ENCODE results near the gene ABLIM2. TPM values are rescaled to one million over a fixed set of nuclear protein-coding genes. Genes with fewer than 3 reads are reported as not detected.

ABLIM2 gene
- total and polyA plus RNA-seq, 2 of the 4 experiments (the other 2 are of a cell fraction), result under 0.01 to 0.10 TPM

GRCh38 chr4:8001564-8002355 is 156.9 kb downstream of the ABLIM2 start:
- dilution Hi-C loops (cut with HindIII; ENCODE audit: low sequenced_read_pairs, unreplicated experiment) (no loop called here), in situ Hi-C loops (cut with MboI; ENCODE audit: low sequenced_read_pairs) (no loop called here), intact Hi-C loops (cut with micrococcal nuclease) (no loop called here)
- no peak overlapping the region for H3K9ac ChIP-seq (ENCODE audit: low read depth, low read length)
- H4K5ac ChIP-seq (ENCODE audit: low read depth, low read length), result no peak overlapping the region
- no peak overlapping the region for H4K91ac ChIP-seq (ENCODE audit: insufficient read depth, low read depth, low read length)
- H4K8ac ChIP-seq (ENCODE audit: low read depth in 2 of 2, low read length in 2 of 2), result no peak overlapping the region
- H3K79me1 ChIP-seq (ENCODE audit: low read depth in 1 of 2, low read length in 2 of 2), result no peaks in the 10 kb centered on the region
- no peak for ATAC-seq (ENCODE audit: low read depth)
- WGBS, 2 experiments (ENCODE audit: extremely low coverage in 2 of 2, insufficient read length in 1 of 2), result 66% methylated on average over 7 of the region's 15 CpGs; no CpG with 5 or more reads in 1 of the 2 experiments
- no peak overlapping the region for H3K18ac ChIP-seq (ENCODE audit: low read depth, low read length)
- no peak overlapping the region for H2BK20ac ChIP-seq (ENCODE audit: low read depth, low read length)
- no peaks in the 10 kb centered on the region for H3K9me1 ChIP-seq (ENCODE audit: insufficient read depth, low read length)
- DNase-seq, result no peak
- H3K27me3 ChIP-seq (ENCODE audit: control insufficient read depth, insufficient read depth, low read length), result peaks cover 70% of the 10 kb centered on the region
- H3K27ac ChIP-seq (ENCODE audit: insufficient read depth, low read length), result no peak overlapping the region
- ChIA-PET CTCF (no interaction called here), POLR2A (ENCODE audit: unreplicated experiment) (no interaction called here)
- peaks cover 3% of the 10 kb centered on the region; the same call in 1 of the 2 replicates for H3K9me3 ChIP-seq (ENCODE audit: control insufficient read depth, insufficient read depth, low read length)
- no peak overlapping the region for H3K23ac ChIP-seq (ENCODE audit: low read depth, low read length)
- H3K4me1 ChIP-seq (ENCODE audit: control insufficient read depth, insufficient read depth, low read length), result no peaks in the 10 kb centered on the region
- no peak overlapping the region for H3K56ac ChIP-seq (ENCODE audit: extremely low read depth, insufficient read depth, low read length)
- no peaks in the 10 kb centered on the region for H4K20me1 ChIP-seq (ENCODE audit: insufficient read depth, low read length)
- H3K14ac ChIP-seq (replicated peaks; ENCODE audit: low read depth, low read length), result no peak overlapping the region
- BruUV-seq (replicated peaks), result no TSS peak
- no peak overlapping the region for H2AK9ac ChIP-seq (replicated peaks; ENCODE audit: low read depth, low read length, poor library complexity)
- no peak overlapping the region for H2AK5ac ChIP-seq (ENCODE audit: low read depth, low read length)
- no peak overlapping the region for H3K4me2 ChIP-seq (ENCODE audit: low read depth, low read length)
- no peak overlapping the region for H2BK15ac ChIP-seq (ENCODE audit: low read depth, low read length)
- H3K4me3 ChIP-seq (ENCODE audit: insufficient read depth, low read depth, low read length), result no peak overlapping the region
- H3K4ac ChIP-seq (ENCODE audit: low read depth, low read length), result no peak overlapping the region
- no peak for TF ChIP-seq MAFK (IDR thresholded peaks at IDR 0.05; ENCODE audit: low read depth, low read length)
- no peak for TF ChIP-seq FOS (IDR thresholded peaks at IDR 0.05; ENCODE audit: low read depth, low read length)
- TF ChIP-seq CHD1 (IDR thresholded peaks at IDR 0.05; ENCODE audit: low read depth, low read length), result no peak
- TF ChIP-seq BHLHE40 (IDR thresholded peaks at IDR 0.05; ENCODE audit: low read depth, low read length), result no peak
- TF ChIP-seq CTCF (conservative IDR thresholded peaks at IDR 0.05; ENCODE audit: low read depth, low read length), result no peak
- no peak for TF ChIP-seq SMC3 (IDR thresholded peaks at IDR 0.05; ENCODE audit: low read depth, low read length)
- TF ChIP-seq CEBPB (IDR thresholded peaks at IDR 0.05; ENCODE audit: low read depth, low read length), result no peak
- no peak for TF ChIP-seq NFE2L2 (IDR thresholded peaks at IDR 0.05; ENCODE audit: low read depth, low read length)
- TF ChIP-seq RFX5 (IDR thresholded peaks at IDR 0.05; ENCODE audit: low read depth, low read length), result no peak
- TF ChIP-seq, protein P1, sequence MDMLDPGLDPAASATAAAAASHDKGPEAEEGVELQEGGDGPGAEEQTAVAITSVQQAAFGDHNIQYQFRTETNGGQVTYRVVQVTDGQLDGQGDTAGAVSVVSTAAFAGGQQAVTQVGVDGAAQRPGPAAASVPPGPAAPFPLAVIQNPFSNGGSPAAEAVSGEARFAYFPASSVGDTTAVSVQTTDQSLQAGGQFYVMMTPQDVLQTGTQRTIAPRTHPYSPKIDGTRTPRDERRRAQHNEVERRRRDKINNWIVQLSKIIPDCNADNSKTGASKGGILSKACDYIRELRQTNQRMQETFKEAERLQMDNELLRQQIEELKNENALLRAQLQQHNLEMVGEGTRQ (IDR thresholded peaks at IDR 0.05; ENCODE audit: low read depth, low read length), result no peak
- TF ChIP-seq, protein P2, sequence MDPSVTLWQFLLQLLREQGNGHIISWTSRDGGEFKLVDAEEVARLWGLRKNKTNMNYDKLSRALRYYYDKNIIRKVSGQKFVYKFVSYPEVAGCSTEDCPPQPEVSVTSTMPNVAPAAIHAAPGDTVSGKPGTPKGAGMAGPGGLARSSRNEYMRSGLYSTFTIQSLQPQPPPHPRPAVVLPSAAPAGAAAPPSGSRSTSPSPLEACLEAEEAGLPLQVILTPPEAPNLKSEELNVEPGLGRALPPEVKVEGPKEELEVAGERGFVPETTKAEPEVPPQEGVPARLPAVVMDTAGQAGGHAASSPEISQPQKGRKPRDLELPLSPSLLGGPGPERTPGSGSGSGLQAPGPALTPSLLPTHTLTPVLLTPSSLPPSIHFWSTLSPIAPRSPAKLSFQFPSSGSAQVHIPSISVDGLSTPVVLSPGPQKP (IDR thresholded peaks at IDR 0.05; ENCODE audit: borderline replicate concordance, low read depth, low read length), result no peak
- no peak for TF ChIP-seq MAZ (IDR thresholded peaks at IDR 0.05; ENCODE audit: borderline replicate concordance, low read depth, low read length)
- no peak for TF ChIP-seq POLR2A (IDR thresholded peaks at IDR 0.05; ENCODE audit: low read depth, low read length)
- TF ChIP-seq RAD21 (IDR thresholded peaks at IDR 0.05; ENCODE audit: low read length), result no peak
- no peak for TF ChIP-seq RCOR1 (IDR thresholded peaks at IDR 0.05; ENCODE audit: insufficient replicate concordance, low read length)
- no peak for TF ChIP-seq MXI1 (IDR thresholded peaks at IDR 0.05; ENCODE audit: borderline replicate concordance, low read depth, low read length)
- H2BK5ac ChIP-seq (ENCODE audit: low read depth, low read length, poor library complexity, severe bottlenecking), result no peak overlapping the region
- no peak overlapping the region for H2BK120ac ChIP-seq (ENCODE audit: low read depth, low read length)
- H3K36me3 ChIP-seq (ENCODE audit: control insufficient read depth, insufficient read depth, low read length), result no peaks in the 10 kb centered on the region
- no peak overlapping the region for H2AFZ ChIP-seq (replicated peaks; ENCODE audit: low read length, poor library complexity)
